Measurements from ENCODE around the gene ELMO2.
A peak's percentile ranks its signal among the peaks of the same experiment; 100 is the strongest.

ELMO2 gene

DNA sequence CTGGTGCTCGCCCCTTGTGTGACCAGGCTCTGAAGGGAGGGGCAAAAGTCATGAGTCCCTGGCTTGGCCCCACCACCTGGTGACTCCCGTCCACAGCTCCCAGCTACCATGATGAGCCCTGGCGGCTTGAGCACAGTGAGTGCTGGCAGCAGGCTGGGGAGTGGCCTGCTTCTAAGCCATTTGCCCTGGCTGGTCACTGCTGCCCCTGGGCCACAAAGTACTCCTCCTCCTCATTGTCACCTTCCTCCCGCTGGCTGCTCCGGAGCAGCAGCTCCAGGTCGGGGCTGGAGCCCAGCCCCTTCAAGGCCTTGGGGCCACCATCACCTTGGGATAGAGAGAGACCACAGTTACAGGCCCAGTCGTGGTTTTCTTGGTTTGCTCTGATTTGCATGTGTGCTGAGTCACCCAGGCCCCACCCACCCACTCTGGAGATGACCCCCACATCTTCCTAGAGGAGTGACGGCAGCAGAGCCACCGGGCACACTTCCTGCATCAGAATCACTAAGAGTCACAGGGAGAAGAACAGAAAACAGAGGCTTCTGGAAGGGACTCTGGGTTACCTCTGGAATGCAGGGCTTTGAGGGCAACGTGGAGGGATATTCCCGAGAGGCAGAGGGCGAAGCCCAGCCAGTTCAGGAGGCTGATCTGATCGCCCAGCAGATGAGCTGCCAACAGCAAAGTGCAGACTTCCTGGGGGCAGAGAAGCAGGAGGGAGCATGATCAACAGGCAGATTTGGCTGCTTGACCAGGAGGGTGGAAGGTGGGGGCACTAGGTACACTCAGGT is 56.0 kb downstream of the ELMO2 start:
- peak; percentile 95 for DNase-seq

GRCh38 chr20:46349742-46350056 is 56.7 kb downstream of the ELMO2 start:
- DNase-seq, result no peak

GRCh38 chr20:46349035-46349741 is 57.2 kb downstream of the ELMO2 start:
- DNase-seq, result peak; percentile 78

GRCh38 chr20:46347841-46348803 is 58.3 kb downstream of the ELMO2 start:
- DNase-seq, result peak; percentile 86

GRCh38 chr20:46346770-46347169 is 59.6 kb downstream of the ELMO2 start:
- no peak for DNase-seq

DNA sequence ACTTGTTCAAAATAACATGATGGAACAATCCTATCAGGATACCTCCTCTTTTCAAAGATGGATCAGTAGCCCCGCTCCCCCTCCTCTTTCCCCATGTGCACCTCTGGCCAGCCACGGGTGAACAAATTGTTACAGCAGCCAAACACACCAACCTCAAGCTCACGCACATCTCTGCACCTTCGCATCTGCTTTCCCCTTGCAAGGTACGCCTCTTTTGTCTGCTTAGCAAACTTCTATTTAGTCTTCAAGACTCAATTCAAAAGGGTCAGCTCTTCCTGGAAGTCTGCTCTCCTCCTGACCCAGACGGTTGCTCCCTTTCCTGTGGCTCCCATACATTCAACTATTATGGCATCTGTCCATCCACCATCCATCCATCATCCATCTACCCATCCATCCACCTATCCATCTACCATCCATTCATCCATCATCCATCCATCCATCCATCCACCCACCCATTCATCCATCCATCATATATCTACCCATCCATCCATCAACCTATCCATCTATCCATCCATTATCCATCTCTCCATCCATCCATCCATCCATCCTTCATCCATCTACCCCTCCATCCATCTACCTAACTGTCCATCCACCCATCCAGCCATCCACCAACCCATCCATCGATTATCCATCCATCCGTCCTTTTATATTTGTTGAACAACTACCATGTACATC is 61.8 kb downstream of the ELMO2 start:
- DNase-seq, result no peak

- DNase-seq, result no peak
These were observed 62.4 kb downstream of the ELMO2 start for GRCh38 chr20:46343975-46344357.

DNA sequence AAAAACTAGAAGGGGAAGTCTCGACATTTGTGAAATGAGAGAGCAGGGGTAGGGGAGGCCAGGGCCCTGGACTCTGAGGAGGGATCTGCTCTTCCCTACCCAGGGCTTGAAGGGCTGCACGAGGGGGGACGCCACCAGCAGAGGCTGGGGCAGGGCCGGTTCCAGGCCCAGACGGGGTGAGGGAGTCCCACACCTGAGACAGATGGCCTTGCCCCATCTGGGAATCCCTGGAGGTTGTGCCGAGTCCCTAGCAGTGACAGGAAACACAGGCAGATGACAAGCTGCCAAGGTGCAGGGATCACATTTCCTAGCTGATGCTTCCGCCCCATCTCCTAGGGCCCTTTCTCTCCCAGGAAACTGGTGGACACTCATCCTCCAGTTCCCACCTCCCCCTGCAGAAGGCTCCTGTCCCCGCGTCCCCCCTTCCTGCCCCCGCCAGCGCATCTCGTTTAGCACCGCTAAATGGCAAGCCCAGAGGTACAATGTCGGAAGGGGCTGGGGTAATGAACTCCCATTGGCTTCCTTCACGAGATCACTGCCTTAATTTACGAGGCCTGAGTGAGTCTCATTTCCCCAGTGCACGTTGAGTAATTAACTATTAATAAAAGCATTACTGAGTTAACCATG is 63.0 kb downstream of the ELMO2 start:
- no peak for DNase-seq

GRCh38 chr20:46342451-46343347 is 63.7 kb downstream of the ELMO2 start:
- DNase-seq, result no peak

- DNase-seq, result no peak
These were observed 64.4 kb downstream of the ELMO2 start for GRCh38 chr20:46342010-46342378.

DNA sequence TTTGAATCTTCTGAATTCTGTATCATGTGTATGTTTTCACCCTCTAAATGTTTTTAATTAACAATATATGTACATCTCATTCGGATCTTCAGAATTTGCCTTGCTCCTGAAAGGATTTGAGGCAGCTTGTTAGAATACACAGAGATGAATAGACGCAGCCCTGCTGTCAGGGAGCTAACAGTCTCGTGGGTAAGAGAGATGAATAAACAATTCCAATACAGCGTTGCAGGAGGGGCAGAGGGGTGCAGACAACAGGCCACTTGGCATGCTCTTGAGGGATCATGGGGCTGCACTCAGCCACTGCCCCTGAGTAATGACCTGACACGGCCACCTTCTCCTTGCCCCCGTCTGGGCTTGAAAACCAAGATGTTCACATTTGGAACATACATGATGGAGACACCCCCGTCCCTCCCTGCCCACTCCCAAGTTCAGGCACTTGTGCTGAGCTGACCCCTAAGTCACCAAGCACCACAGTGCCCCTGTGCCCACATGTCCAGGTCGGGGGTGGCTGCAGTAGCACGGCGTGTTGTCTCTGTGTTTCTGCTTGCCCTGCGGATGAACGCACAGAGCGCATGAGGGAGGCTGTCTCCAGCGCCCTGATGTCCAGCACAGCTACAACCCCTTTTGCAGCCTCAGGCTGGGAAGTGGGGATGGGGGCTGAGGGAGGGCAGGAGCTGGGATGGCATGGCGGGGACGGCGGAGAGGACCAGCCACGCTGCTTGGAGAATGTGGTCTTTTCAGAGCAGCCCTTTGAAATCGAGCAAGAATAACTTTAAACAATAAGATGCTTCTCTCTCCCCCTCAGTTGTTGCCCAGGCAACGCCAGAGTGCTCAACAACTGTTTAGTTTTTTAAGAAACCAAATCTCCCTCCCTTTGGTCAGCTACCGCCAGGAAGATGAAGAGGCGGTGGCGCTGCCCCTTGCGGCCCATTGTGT is 65.1 kb downstream of the ELMO2 start:
- no peak for DNase-seq

DNA sequence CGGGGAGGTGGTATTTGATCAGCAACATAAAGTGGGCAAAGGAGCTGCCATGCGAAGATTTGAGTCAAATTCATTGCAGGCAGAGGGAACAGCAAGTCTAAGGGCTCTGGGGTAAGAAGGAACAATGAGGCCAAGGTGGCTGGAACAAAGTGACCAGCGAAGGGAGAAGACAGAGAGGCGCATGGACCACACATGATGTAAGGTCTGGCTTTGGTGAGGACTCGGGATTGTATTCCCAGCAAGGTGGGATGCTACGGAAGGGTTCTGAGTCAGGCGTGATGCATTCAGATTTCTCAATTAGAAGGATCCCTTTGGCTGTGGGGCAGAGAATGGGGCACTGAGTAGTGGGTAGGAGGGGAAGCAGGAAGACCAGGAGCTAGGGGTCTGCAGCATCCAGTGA is 67.4 kb downstream of the ELMO2 start:
- no peak for DNase-seq

- no peak for DNase-seq
These were observed 69.7 kb downstream of the ELMO2 start for GRCh38 chr20:46336735-46337134.

- no peak for DNase-seq
These were observed 72.0 kb downstream of the ELMO2 start for GRCh38 chr20:46334303-46334904.

DNA sequence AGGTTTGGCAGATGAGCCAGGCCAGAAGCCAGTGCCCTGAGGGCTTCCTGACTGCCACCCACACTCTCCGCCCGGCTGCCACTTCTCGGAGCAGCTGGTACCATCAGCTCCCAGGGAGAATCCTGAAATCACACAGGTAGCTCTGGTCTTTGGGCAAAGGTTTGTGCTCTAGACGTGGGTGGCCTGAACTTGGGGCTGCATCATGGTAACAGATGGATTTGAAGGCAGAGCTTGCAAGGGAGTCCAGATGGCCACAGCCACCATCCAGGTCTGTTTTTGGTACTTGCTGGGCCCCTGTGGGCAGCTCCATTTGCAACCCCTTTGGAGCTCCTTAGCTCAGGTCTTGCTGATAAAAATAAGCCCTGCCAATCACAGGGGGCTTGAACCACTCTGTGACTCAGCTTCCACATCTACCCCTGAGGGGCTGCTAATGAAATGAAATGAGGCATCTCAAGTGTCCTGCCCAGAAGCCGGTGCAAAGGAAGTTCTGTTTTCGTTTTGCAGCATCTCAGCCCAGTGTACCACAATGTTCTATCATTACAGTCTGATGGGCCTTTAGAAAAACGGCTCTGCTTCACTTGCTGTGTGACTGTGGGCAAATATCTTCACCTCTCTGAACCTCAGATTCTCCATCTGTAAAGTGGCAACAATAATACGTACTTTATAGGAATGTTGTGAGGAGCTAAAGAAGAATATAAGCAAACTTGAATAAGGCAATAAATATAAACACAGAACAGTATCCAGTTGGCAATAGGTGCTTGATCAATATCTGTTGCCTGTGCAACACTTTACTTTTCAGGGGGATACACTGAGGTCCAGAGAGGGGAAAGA is 73.0 kb downstream of the ELMO2 start:
- no peak for DNase-seq

DNA sequence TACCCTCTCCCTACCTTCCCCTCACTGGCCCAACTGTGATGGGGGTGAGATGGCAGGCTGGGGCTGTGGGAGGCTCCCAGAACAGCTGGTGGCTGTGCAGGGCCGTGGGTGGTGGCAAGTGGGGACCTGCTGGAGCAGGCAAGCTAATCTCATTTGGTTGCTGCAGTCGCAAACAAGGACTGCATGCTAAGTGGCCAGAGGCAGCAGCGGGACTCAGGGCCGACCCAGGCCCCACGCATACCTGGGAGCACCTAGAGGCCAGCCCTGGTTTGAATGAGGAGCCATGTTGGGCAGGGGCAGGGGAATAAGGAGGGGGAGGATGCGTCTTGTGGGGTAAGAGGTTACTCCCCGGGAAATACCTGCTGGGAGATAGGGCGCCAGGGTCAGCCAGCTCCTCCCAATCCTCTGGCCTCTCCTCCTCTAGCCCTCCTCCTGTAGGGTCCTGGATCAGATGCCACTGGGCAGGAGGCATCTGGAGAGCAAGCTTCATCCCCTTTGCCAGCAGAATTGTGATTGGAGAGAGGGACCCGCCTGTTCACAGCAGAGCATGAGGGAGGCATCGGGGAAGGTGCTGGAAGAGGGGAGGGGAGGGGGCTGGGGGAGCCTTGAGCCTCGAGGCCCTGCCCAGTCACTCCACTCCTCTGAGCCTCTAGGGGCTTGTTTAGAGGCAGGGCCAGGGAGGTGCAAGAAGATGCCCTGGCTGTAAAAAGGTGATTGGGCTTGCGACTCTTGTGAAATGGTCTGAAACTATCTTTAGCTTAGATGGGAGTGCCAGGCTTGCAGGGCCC is 73.8 kb downstream of the ELMO2 start:
- DNase-seq, result no peak

GRCh38 chr20:46331611-46332361 is 74.6 kb downstream of the ELMO2 start:
- no peak for DNase-seq
